Chondrocyte (in vitro differentiated cells): ENCODE data around the gene PARP3. TPM values are rescaled to one million over a fixed set of nuclear protein-coding genes. Genes with fewer than 3 reads are reported as not detected.
A peak's percentile ranks its signal among the peaks of the same experiment; 100 is the strongest.

Experiments used
- DNase-seq: peaks from one replicate; pipeline ENCODE4 v3.0.0; 2021; ENCODE audit warnings: mixed read lengths, low spot score
- H3K27ac Mint-ChIP-seq: one replicate; pipeline ENCODE4 v1.8.0; 2021; ENCODE audit warnings: mild to moderate bottlenecking, moderate library complexity, mixed read lengths; ENCODE audit not compliant: unreplicated experiment
- H3K27me3 Mint-ChIP-seq: 2 replicates; pipeline ENCODE4 v1.8.0; 2021; ENCODE audit warnings: low read depth, mixed read lengths
- H3K36me3 Mint-ChIP-seq: 2 replicates; pipeline ENCODE4 v1.8.0; 2021; ENCODE audit warnings: low read depth, mixed read lengths
- H3K4me1 Mint-ChIP-seq: 2 replicates; pipeline ENCODE4 v1.8.0; 2021; ENCODE audit warnings: low read depth, mild to moderate bottlenecking, mixed read lengths
- H3K4me3 Mint-ChIP-seq: one replicate; pipeline ENCODE4 v1.8.0; 2021; ENCODE audit warnings: mild to moderate bottlenecking, moderate library complexity, mixed read lengths; ENCODE audit not compliant: unreplicated experiment
- H3K9me3 Mint-ChIP-seq: 2 replicates; pipeline ENCODE4 v1.8.0; 2021; ENCODE audit warnings: low read depth, mixed read lengths
- CTCF ChIP-seq: fragments of 200-600 bp; sonication (generic); IDR thresholded peaks from 2 replicates; pipeline ENCODE4 v1.5.0; 2021; ENCODE audit warnings: antibody characterized with exemption, mild to moderate bottlenecking, moderate library complexity
- total RNA-seq: library from RNA; stranded (reverse); gene quantifications from 3 replicates; pipeline ENCODE4 v1.2.1, GENCODE V29; 2021

Gene PARP3
- total RNA-seq, 1 donor from 2014 or later: 9.5 TPM

GRCh38 chr3:51982838-51983577 lies 40.8 kb downstream of the PARP3 start, which contains the start of gene ACY1:
TSS of gene ACY1 (plus strand) at chr3:51983535. CDS start at chr3:51984065, 530 bp downstream.
- no peak for DNase-seq
- peak within 1 kb of the TSS; percentile 88 for H3K4me3 Mint-ChIP-seq
- H3K9me3 Mint-ChIP-seq: no peaks in the 10 kb centered on the region
- H3K27me3 Mint-ChIP-seq: no peaks in the 10 kb centered on the region
- peak; percentile 49 for TF ChIP-seq CTCF
- no peaks in the 10 kb centered on the region for H3K36me3 Mint-ChIP-seq
- peak within 1 kb of the TSS; percentile 96 for H3K27ac Mint-ChIP-seq
- H3K4me1 Mint-ChIP-seq: peaks cover 25% of the 10 kb centered on the region

- Mint-ChIP-seq H3K9me3 (no peaks in the 10 kb centered on the region), H3K36me3 (no peaks in the 10 kb centered on the region), H3K27ac (peak overlapping the region; percentile 96), H3K4me3 (peak overlapping the region; percentile 88), H3K27me3 (no peaks in the 10 kb centered on the region), H3K4me1 (peaks cover 25% of the 10 kb centered on the region)
- no peak for DNase-seq
- no peak for TF ChIP-seq CTCF
Measured at GRCh38 chr3:51983578-51984268, 41.6 kb downstream of the PARP3 start.

GRCh38 chr3:51984269-51984647 lies 42.1 kb downstream of the PARP3 start:
- TF ChIP-seq CTCF: no peak
- Mint-ChIP-seq H3K27ac (no peak overlapping the region), H3K36me3 (no peaks in the 10 kb centered on the region), H3K4me3 (peak overlapping the region; percentile 88), H3K9me3 (no peaks in the 10 kb centered on the region), H3K27me3 (no peaks in the 10 kb centered on the region), H3K4me1 (peaks cover 25% of the 10 kb centered on the region)
- no peak for DNase-seq

- no peak overlapping the region for H3K4me3 Mint-ChIP-seq
- no peaks in the 10 kb centered on the region for H3K36me3 Mint-ChIP-seq
- no peak for TF ChIP-seq CTCF
- H3K27ac Mint-ChIP-seq: peak overlapping the region; percentile 32
- no peaks in the 10 kb centered on the region for H3K27me3 Mint-ChIP-seq
- no peaks in the 10 kb centered on the region for H3K9me3 Mint-ChIP-seq
- H3K4me1 Mint-ChIP-seq: peaks cover 25% of the 10 kb centered on the region
- no peak for DNase-seq
Measured at GRCh38 chr3:51985063-51985462, 42.9 kb downstream of the PARP3 start.

- Mint-ChIP-seq H3K27ac (peak overlapping the region; percentile 41), H3K4me1 (peaks cover 26% of the 10 kb centered on the region)
Measured at GRCh38 chr3:51986010-51986947, 44.1 kb downstream of the PARP3 start.

More at GRCh38 chr3:51986010-51986947, 44.1 kb downstream of the PARP3 start:
- Mint-ChIP-seq H3K4me3 (no peak overlapping the region), H3K36me3 (peaks cover 1% of the 10 kb centered on the region), H3K27me3 (no peaks in the 10 kb centered on the region), H3K9me3 (no peaks in the 10 kb centered on the region)
- no peak for DNase-seq
- no peak for TF ChIP-seq CTCF
